Astrocyte of the cerebellum (primary cell): ENCODE data around the gene CNN3.
A peak's percentile ranks its signal among the peaks of the same experiment; 100 is the strongest.

Source experiments
- DNase-seq: peaks from one replicate; pipeline ENCODE4 v3.0.0-alpha.2; 2011; ENCODE audit warnings: low read depth
- H3K4me3 ChIP-seq: 2 replicates; pipeline ENCODE4 v1.5.1; 2011; ENCODE audit warnings: mild to moderate bottlenecking, low read depth, low read length, moderate library complexity
- CTCF ChIP-seq: IDR thresholded peaks from 2 replicates; pipeline ENCODE4 v1.5.1; 2012; ENCODE audit warnings: low read length, low read depth, moderate library complexity, mild to moderate bottlenecking; ENCODE audit errors: missing control alignments
- in situ Hi-C: cut with HindIII; loops from 2 replicates; pipeline ENCODE4 v1.10.0; 2017; ENCODE audit warnings: low sequenced_read_pairs

The CNN3 gene

GRCh38 chr1:94886361-94886760, 40.5 kb downstream of the CNN3 start:
- in situ Hi-C loops: no loop called here
- DNase-seq: no peak
- no peak for TF ChIP-seq CTCF
- H3K4me3 ChIP-seq: no peak overlapping the region

GRCh38 chr1:94884507-94884906, 42.4 kb downstream of the CNN3 start:
- no peak overlapping the region for H3K4me3 ChIP-seq
- no peak for DNase-seq
- TF ChIP-seq CTCF: no peak
- in situ Hi-C loops: no loop called here

- in situ Hi-C loops: no loop called here
- H3K4me3 ChIP-seq: no peak overlapping the region
- peak; percentile 53 for DNase-seq
- no peak for TF ChIP-seq CTCF
Measured at GRCh38 chr1:94884106-94884505, 42.8 kb downstream of the CNN3 start.

GRCh38 chr1:94883691-94884090, 43.2 kb downstream of the CNN3 start:
- TF ChIP-seq CTCF: no peak
- peak; percentile 77 for DNase-seq
- H3K4me3 ChIP-seq: no peak overlapping the region
- in situ Hi-C loops: no loop called here

- no peak for TF ChIP-seq CTCF
- no peak for DNase-seq
- no peak overlapping the region for H3K4me3 ChIP-seq
- in situ Hi-C loops: no loop called here
Measured at GRCh38 chr1:94878329-94878728, 48.6 kb downstream of the CNN3 start.

- TF ChIP-seq CTCF: no peak
- DNase-seq: no peak
- in situ Hi-C loops: no loop called here
- no peak overlapping the region for H3K4me3 ChIP-seq
Measured at GRCh38 chr1:94876362-94876761, 50.5 kb downstream of the CNN3 start.

GRCh38 chr1:94875794-94876193, 51.1 kb downstream of the CNN3 start:
- in situ Hi-C loops: no loop called here
- H3K4me3 ChIP-seq: no peak overlapping the region
- no peak for TF ChIP-seq CTCF
- no peak for DNase-seq
